Activated naive CD4-positive, alpha-beta T cell treated with Interleukin-2 at 50 U/mL for 16 hours (primary cell): Measurements from ENCODE around the gene CCDC3.
"Not testable (repeated sequence)": the region's sequence is repeated elsewhere in the genome, so short reads cannot be mapped to it uniquely, and the experiment has no call there.

Source experiments
- DNase-seq: peaks from one replicate; pipeline ENCODE4 v3.0.0-alpha.2; 2020

CCDC3 gene

GRCh38 chr10:13001041-13001886, at the start of gene CCDC3:
TSS of gene CCDC3 (minus strand) at chr10:13001713. CDS start at chr10:13001570, 143 bp downstream.
- no peak for DNase-seq

DNA sequence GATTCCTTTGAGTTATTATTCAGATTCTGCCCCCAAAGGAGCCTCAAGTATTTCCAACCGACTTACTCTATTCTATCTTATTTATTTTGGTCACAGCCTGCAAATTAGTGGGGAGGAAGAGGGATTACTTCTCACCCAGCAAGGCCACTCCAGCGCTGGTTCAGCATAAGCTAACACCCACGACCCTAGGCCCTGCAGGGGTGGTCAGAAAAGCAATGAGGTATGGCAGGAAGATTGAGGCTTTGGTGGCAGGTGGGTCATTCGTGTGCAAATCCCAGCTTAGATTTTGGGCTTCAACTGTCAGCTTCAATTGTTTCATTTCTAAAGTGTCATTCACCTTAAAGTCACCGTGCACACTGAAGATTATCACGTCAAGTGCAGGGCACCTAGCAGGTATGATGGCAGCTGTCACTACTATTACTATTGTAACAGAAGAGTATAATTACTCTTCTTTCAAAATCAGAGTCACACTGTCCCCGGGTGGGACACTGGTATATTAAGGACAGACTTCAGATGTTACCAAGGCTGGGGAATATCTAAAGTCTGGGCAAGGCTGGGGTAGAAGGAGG, 49.7 kb upstream of the CCDC3 start:
- no peak for DNase-seq

DNA sequence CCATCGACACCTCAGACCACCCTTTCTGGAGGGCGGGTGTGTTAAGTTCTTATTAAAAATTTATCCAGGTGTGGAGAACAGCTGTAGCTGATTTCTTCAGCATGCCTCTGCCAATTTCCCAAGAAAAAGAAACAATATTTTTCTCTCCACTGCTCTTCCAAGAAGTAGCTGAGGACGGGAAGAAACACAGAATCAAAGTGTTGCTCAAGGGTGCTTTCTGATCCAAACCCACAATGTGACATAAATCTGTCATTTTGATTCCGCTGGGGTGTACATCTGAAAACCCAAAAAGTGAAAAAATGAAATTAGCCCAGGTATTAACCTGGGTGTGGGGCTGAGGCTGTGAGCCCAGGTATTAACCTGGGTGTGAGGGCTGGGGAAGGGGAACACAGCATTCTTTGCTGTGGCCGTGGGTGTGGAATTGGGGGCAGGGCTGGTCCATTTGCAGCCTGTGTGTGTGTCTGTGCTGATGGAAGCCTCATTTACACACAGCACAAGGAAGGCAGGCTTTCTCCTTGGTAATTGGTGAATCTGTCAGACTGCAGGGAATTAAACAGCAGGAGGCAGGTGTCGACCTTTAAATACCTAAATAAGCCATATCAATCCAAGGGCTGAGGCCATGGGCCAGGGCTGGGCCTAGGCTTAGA, 48.4 kb upstream of the CCDC3 start:
- DNase-seq: no peak

- DNase-seq: no peak
Observed at GRCh38 chr10:13048762-13049161, 47.2 kb upstream of the CCDC3 start.

GRCh38 chr10:13047529-13048206, 46.2 kb upstream of the CCDC3 start:
- no peak for DNase-seq

DNA sequence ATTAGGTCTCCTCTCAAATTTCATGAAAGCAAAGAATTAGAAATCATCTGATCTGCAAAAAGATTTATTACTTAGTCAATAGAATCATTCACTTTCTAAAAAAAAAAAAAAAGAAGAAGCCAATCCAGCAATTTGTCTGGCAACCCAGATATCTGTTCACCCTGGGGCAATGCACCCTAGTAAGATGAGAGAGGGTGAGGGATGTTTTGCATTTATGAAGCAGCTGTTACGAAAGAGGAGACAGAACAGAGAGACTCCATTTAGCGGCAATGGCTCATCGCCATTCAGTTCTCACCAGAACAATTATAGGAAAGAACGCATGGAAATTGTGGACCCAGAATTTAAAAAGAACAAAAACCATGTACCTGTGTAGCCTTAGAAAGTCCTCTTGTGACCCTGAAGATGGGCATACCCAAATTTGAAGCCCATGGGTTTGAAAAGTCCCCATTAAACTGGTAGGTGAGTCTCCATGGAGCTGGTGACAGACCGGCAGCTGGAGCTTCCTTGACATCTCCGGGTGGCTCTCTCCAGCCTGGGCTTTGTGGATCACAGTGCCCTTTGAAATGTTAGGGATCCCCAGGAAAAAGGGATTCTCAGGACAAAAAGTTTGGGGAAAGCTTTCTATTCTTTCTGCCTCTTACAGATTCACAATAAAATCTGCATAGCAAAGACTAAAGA, 45.5 kb upstream of the CCDC3 start:
- no peak for DNase-seq

- DNase-seq: no peak
Observed at GRCh38 chr10:13043520-13043919, 42.0 kb upstream of the CCDC3 start.

- no peak for DNase-seq
Observed at GRCh38 chr10:13039761-13040160, 38.2 kb upstream of the CCDC3 start.

GRCh38 chr10:13038391-13038790, 36.9 kb upstream of the CCDC3 start:
- DNase-seq: no peak

DNA sequence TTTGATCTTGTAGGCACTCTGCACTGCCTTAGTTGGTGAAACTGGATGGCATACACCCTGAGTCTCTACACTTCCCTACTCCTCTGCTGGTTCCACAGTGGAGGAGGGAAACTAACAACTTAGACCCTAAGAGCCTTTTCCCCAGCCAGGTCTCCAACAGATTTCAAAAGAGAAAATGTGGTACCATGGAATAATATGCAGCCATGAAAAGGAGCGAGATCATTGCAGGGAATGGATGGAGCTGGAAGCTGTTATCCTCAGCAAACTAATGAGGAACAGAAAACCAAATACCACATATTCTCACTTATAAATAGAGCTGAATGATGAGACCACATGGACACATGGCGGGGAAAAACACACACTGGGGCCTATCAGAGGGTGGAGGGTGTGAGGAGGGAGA, 36.3 kb upstream of the CCDC3 start:
- DNase-seq: no peak

GRCh38 chr10:13036841-13037240, 35.3 kb upstream of the CCDC3 start:
- DNase-seq: no peak

- not testable (repeated sequence) for DNase-seq
Observed at GRCh38 chr10:13035731-13036130, 34.2 kb upstream of the CCDC3 start.

- DNase-seq: no peak
Observed at GRCh38 chr10:13026873-13027272, 25.4 kb upstream of the CCDC3 start.

DNA sequence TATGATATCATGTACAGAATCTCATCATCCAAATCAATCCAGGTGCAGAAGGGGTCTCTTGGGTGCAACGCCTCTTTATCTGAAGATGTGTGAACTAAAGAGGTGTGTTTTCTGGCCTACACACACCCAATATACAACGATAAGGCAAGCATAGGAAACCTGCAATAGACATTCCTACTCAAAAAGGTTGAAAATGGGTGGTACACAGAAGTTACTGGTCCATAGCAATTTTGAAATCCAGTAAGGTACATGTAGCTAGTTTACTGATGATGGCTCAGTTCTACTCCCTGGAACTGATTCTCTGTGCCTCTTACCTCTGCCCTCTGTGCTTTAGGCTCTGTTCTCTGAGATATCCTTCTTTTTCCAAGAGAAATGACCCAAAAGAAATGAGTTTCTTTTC, 22.2 kb upstream of the CCDC3 start:
- DNase-seq: no peak

GRCh38 chr10:13019280-13019679, 17.8 kb upstream of the CCDC3 start:
- no peak for DNase-seq

DNA sequence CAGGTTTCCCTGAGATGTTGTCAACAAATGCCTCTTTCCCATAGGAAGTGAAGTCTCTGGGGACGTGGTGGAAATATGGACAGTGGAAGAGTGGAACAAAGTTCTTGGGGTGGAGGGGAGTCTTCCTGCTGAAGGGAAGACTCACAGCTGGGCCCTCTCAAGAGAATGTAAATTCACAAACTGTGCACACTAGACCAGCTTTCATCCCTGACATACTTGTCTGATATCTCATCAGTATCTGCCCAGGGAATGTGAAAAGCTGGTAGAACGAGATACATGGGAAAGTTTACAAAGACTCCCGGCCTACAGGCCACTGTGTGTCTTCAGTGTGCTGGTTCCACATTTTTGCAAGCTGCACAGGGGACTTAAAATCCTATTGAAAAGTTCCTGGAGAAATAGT, 16.7 kb upstream of the CCDC3 start:
- no peak for DNase-seq

DNA sequence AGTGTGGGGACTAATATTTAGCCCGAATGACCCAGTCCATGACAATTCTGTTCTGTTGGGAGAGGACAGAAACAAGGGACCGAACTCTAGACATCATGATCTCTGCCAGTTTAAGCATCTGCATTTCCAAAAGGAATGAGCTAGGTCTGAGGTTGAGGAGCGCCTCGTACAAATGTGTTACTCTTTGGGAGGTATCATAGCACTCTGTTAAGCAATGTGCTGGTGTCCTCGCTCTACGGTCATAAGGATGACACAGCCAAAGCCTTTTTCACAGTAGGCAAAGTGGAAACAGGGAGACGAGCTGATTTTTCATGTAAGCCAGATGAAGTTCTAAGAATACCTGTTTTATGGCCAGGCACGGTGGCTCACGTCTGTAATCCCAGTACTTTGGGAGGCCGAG, 15.4 kb upstream of the CCDC3 start:
- DNase-seq: no peak

DNA sequence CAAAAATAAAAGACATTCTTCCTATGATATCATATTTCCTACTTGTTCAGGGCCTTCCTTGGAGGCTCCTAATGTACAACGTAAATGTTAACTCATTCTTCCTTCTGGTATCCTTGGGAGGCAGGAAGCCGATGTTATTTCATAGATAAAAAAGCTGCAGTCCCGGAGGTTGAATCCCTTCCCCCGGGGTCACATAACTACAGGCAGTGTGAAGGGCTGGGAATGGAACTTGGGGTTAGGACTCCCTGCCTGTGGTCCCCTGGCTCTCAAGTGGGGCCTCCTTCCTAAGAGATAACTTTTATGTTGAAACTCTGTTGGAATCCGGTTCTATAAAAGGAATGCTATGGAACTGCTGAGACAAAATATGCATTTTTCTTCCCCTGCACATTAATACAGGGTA, 14.9 kb upstream of the CCDC3 start:
- no peak for DNase-seq

DNA sequence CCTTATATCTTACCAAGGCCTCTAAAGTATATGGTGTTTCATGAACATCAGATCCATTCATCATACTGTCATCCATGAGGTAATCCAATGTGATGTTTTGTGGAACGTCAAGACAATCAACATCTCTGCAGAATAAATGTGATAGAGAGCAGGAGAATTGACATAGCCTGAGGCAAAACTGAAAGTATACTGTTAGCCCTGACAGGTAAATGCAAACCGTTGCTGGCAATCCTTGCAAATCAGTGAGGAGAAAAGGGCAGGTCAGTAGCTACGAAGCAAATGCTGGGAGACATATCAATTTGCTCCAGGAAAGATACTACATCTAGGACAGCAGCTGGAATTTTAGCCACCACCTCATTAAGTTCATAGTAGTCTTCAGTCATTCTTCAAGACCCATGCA, 4.5 kb upstream of the CCDC3 start:
- DNase-seq: no peak

- DNase-seq: no peak
Observed at GRCh38 chr10:13003759-13004158, 2.2 kb upstream of the CCDC3 start.

DNA sequence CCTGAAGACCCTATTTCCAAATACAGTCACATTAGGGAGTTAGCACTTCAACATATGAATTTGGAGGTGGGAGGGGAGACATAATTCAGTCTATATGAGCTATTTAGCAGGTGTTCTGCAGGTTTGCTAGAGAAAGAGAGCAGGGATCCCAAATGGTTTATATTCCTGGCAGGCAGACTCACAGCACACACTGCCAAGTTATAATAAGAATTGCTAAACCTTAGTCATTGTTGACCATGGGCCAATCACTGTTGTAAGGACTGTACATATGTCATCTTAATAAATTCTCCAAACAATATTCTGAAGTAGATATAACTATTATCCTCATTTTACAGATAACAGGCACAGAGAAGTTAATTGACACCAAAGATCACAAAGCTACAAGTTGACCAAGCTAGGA, 1.5 kb upstream of the CCDC3 start:
- no peak for DNase-seq

- no peak for DNase-seq
Observed at GRCh38 chr10:13001887-13002212, 337 bp upstream of the CCDC3 start.

DNA sequence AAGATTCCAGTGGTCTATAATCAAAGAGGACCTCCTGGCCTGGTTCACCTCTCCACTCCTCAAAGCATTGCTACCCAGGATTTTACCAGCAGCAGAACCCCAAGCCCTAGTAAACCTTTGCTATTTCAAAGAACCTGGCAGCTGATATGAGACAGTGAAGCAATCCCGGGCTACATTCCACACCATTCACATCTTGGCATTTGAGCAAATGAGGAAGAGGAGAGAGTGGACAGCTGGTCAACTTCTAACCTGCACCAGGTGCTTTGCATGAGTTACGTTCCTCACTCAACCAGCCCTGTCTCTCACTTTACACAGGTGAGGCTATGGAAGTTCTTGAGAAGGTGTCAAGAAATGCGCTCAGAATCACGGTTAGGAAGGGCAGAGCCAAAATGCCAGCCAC, 1.1 kb downstream of the CCDC3 start:
- no peak for DNase-seq
